Measurements from ENCODE around the gene CEP78. TPM values are rescaled to one million over a fixed set of nuclear protein-coding genes. Genes with fewer than 3 reads are reported as not detected.
"Not testable (repeated sequence)": the region's sequence is repeated elsewhere in the genome, so short reads cannot be mapped to it uniquely, and the experiment has no call there.

The CEP78 gene
- total RNA-seq, 6 experiments from 2014 or later: 19.4 to 27.5 (median 23.6) TPM

DNA sequence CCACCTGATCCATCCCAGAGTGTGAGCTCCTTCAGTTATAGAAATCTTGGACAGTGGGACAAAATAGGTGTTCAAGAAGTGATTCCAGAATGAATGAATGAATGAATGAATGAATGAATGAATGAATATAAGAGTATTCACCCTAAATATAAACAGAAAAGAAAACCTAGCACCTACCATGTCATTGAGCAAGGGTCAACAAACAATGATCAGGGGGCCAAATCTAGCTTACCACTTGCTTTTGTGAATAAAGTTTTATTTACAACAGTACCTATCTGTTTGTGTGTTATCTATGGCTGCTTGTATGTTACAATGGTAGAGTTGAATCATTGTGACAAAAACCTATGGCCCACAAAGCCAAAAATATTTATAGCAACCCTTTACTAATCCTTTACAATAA lies 43.9 kb upstream of the CEP78 start:
- no peaks in the 10 kb centered on the region for H3K36me3 Mint-ChIP-seq (ENCODE audit: low read depth)
- DNase-seq: no peak
- no peak overlapping the region for H3K4me3 Mint-ChIP-seq
- H3K9me3 Mint-ChIP-seq: no peaks in the 10 kb centered on the region
- H3K27ac Mint-ChIP-seq: no peak overlapping the region
- H3K4me1 Mint-ChIP-seq (ENCODE audit: low read depth): no peaks in the 10 kb centered on the region
- peaks cover 16% of the 10 kb centered on the region for H3K27me3 Mint-ChIP-seq (ENCODE audit: insufficient read depth)
- TF ChIP-seq, protein P1, sequence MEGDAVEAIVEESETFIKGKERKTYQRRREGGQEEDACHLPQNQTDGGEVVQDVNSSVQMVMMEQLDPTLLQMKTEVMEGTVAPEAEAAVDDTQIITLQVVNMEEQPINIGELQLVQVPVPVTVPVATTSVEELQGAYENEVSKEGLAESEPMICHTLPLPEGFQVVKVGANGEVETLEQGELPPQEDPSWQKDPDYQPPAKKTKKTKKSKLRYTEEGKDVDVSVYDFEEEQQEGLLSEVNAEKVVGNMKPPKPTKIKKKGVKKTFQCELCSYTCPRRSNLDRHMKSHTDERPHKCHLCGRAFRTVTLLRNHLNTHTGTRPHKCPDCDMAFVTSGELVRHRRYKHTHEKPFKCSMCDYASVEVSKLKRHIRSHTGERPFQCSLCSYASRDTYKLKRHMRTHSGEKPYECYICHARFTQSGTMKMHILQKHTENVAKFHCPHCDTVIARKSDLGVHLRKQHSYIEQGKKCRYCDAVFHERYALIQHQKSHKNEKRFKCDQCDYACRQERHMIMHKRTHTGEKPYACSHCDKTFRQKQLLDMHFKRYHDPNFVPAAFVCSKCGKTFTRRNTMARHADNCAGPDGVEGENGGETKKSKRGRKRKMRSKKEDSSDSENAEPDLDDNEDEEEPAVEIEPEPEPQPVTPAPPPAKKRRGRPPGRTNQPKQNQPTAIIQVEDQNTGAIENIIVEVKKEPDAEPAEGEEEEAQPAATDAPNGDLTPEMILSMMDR (IDR thresholded peaks at IDR 0.05): no peak

DNA sequence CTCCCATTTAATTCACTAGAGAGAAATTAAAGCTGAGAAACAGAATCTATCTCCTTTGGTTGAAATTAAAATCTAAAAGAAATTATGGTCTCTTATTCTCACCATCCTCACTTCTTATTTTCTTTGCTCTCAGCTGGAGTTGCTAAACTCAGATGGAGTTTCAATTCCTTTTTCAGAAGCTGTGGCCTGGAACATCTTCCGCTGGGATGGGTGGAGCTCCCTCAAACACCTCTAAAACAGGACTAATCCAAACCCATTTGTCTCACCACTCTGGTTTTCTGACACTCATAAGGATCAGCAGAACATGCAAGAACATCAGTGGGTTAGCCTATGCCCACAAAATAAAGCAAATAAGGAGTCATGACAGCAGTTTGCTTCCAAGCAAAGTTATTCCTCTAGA lies 39.6 kb upstream of the CEP78 start:
- Mint-ChIP-seq H3K9me3 (no peaks in the 10 kb centered on the region), H3K36me3 (ENCODE audit: low read depth) (no peaks in the 10 kb centered on the region), H3K4me3 (no peak overlapping the region), H3K4me1 (ENCODE audit: low read depth) (no peaks in the 10 kb centered on the region), H3K27ac (no peak overlapping the region), H3K27me3 (ENCODE audit: insufficient read depth) (peaks cover 18% of the 10 kb centered on the region)
- TF ChIP-seq, protein P1 (IDR thresholded peaks at IDR 0.05): no peak
- DNase-seq: no peak

DNA sequence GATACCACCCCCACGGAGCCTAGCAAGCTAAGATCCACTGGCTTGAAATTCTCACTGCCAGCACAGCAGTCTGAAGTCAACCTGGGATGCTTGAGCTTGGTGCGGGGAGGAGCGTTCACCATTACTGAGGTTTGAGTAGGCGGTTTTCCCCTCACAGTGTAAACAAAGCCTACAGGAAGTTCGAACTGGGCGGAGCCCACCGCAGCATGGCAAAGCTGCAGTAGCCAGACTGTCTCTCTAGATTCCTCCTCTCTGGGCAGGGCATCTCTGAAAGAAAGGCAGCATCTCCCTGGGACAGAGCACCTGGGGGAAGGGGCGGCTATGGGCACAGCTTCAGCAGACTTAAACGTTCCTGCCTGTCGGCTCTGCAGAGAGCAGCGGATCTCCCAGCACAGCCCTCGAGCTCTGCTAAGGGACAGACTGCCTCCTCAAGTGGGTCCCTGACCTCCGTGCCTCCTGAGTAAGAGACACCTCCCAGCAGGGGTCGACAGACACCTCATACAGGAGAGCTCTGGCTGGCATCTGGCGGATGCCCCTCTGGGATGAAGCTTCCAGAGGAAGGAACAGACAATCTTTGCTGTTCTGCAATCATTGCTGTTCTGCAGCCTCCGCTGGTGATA lies 34.6 kb upstream of the CEP78 start:
- H3K9me3 Mint-ChIP-seq; H3K4me1 Mint-ChIP-seq (ENCODE audit: low read depth); H3K36me3 Mint-ChIP-seq (ENCODE audit: low read depth); H3K27ac Mint-ChIP-seq; H3K4me3 Mint-ChIP-seq; DNase-seq: not testable (repeated sequence)
- H3K27me3 Mint-ChIP-seq (ENCODE audit: insufficient read depth): peaks cover 23% of the 10 kb centered on the region; the same call in 1 of the 2 replicates

DNA sequence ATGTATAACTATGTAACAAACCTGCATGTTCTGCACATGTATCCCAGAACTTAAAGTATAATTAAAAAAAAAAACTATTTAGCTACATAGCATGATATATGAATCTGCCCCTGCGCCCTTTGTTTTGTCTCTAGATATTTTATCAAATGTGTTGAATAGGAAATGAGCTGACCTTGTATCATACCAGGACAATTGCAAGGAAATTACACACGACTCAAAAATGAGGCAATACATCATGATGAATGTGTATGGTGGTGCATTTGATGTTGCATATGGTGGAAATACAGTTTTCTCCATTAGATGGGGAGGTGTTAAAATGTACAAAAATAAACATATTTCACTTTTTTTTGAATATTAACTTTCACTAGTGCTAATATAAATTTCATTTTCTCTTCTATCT lies 28.6 kb upstream of the CEP78 start:
- H3K36me3 Mint-ChIP-seq (ENCODE audit: low read depth): no peaks in the 10 kb centered on the region
- no peak for DNase-seq
- H3K4me3 Mint-ChIP-seq: no peak overlapping the region
- H3K9me3 Mint-ChIP-seq: 0 out of 2 replicates have a peak, but pooled peaks cover 4% of the 10 kb centered on the region
- H3K27ac Mint-ChIP-seq: no peak overlapping the region
- TF ChIP-seq, protein P1 (IDR thresholded peaks at IDR 0.05): no peak
- H3K27me3 Mint-ChIP-seq (ENCODE audit: insufficient read depth): peaks cover 24% of the 10 kb centered on the region
- no peaks in the 10 kb centered on the region for H3K4me1 Mint-ChIP-seq (ENCODE audit: low read depth)

DNA sequence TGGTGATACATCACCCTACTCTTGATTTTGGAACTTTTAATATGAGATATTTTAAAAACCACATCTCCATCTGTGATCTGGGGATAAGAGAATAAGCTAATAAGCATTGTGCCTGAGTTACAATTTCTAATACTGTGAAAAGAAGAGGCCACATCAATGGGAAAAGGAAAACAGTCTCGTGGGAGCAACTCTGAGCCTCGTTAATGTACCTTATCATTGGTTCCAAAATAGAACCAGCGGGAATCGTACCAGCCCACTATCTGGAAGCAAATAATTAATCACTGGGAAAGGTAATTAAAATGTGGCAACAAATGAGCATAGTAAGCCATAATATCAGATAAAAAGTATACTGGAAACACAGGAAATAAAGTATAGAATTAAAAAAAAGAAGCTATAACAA lies 28.0 kb upstream of the CEP78 start:
- Mint-ChIP-seq H3K36me3 (ENCODE audit: low read depth) (no peaks in the 10 kb centered on the region), H3K4me1 (ENCODE audit: low read depth) (no peaks in the 10 kb centered on the region), H3K9me3 (0 out of 2 replicates have a peak, but pooled peaks cover 4% of the 10 kb centered on the region), H3K4me3 (no peak overlapping the region), H3K27me3 (ENCODE audit: insufficient read depth) (peaks cover 24% of the 10 kb centered on the region), H3K27ac (no peak overlapping the region)
- TF ChIP-seq, protein P1 (IDR thresholded peaks at IDR 0.05): no peak
- DNase-seq: no peak

DNA sequence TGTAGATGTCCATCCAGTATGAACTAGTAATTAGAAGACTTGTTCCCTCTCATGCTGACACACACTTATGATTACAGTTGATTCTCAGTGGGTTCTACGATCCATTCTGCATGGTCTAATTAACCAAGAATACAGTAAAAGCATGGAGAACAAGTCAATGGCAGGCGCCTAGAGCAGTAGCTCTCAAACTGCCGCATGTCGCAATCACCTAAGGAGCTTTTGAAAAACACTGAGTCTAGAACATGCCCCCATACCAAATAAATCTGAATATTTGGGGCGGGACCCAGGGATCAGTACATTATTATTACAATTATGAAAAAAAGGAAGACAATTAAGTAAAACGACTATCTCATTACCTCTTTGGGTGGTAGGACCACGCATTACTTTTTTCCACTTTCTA lies 26.7 kb upstream of the CEP78 start:
- H3K4me1 Mint-ChIP-seq (ENCODE audit: low read depth): peaks cover 8% of the 10 kb centered on the region; the same call in 1 of the 2 replicates
- H3K4me3 Mint-ChIP-seq: no peak overlapping the region
- H3K27ac Mint-ChIP-seq: no peak overlapping the region
- no peaks in the 10 kb centered on the region for H3K36me3 Mint-ChIP-seq (ENCODE audit: low read depth)
- TF ChIP-seq, protein P1 (IDR thresholded peaks at IDR 0.05): no peak
- DNase-seq: no peak
- H3K27me3 Mint-ChIP-seq (ENCODE audit: insufficient read depth): peaks cover 20% of the 10 kb centered on the region
- H3K9me3 Mint-ChIP-seq: 0 out of 2 replicates have a peak, but pooled peaks cover 4% of the 10 kb centered on the region
